Activated CD4-positive, alpha-beta memory T cell treated with anti-CD3 and anti-CD28 coated beads for 36 hours (primary cell): ENCODE measurements around the gene CXCL17. TPM values are rescaled to one million over a fixed set of nuclear protein-coding genes. Genes with fewer than 3 reads are reported as not detected.

ENCODE experiments used
- CTCF ChIA-PET: fragments of 350-600 bp; sonication (Branson Sonifier 250); formaldehyde crosslinking; loops from one replicate; lab custom pipeline; 2021; ENCODE audit warnings: antibody characterized with exemption, inconsistent platforms; lab: Charles Lee
- POLR2A ChIA-PET: fragments of 350-600 bp; sonication (Branson Sonifier 250); formaldehyde crosslinking; loops from one replicate; lab custom pipeline; 2021; ENCODE audit warnings: antibody characterized with exemption; lab: Charles Lee
- DNase-seq: peaks from one replicate; pipeline ENCODE4 v3.0.0-alpha.2; 2020
- H3K27ac Mint-ChIP-seq: one replicate; pipeline ENCODE4 v1.8.0; 2021; ENCODE audit warnings: mixed read lengths
- H3K27me3 Mint-ChIP-seq: one replicate; pipeline ENCODE4 v1.8.0; 2021; ENCODE audit warnings: mixed read lengths
- H3K36me3 Mint-ChIP-seq: one replicate; pipeline ENCODE4 v1.8.0; 2021; ENCODE audit warnings: mixed read lengths
- H3K4me1 Mint-ChIP-seq: one replicate; pipeline ENCODE4 v1.8.0; 2021; ENCODE audit warnings: low read depth, mixed read lengths
- H3K4me3 Mint-ChIP-seq: one replicate; pipeline ENCODE4 v1.8.0; 2021; ENCODE audit warnings: mild to moderate bottlenecking, mixed read lengths
- H3K9me3 Mint-ChIP-seq: one replicate; pipeline ENCODE4 v1.8.0; 2021; ENCODE audit warnings: mixed read lengths
- intact Hi-C: fragments of 100-400 bp; cut with micrococcal nuclease; formaldehyde crosslinking; loops from one replicate; pipeline ENCODE4 v1.15.1; 2023
- total RNA-seq, 2 experiments: library from RNA; stranded (reverse); gene quantifications; one replicate each; pipeline ENCODE4 v1.2.3, GENCODE V29; 2021

Gene CXCL17
- total RNA-seq, 2 experiments from 2014 or later, result not detected

- Mint-ChIP-seq H3K9me3 (no peaks in the 10 kb centered on the region), H3K27ac (no peak overlapping the region), H3K4me1 (peaks cover 18% of the 10 kb centered on the region), H3K4me3 (no peak overlapping the region), H3K36me3 (no peaks in the 10 kb centered on the region), H3K27me3 (no peaks in the 10 kb centered on the region)
- intact Hi-C loops, result no loop called here
- ChIA-PET CTCF (interaction anchor here (0.7 to 2.5 kb wide), 4 partner anchors 12 to 49 kb away, joined by 3 to 11 read pairs (median 6); no protein-coding TSS in a partner anchor), POLR2A (interaction anchor here (0.6 kb wide), 1 partner anchor 1198 kb away, joined by 4 read pairs; no protein-coding TSS in a partner anchor)
- no peak for DNase-seq
Measured at GRCh38 chr19:42436006-42436405, 6.7 kb downstream of the CXCL17 start.

- Mint-ChIP-seq H3K27me3 (no peaks in the 10 kb centered on the region), H3K4me1 (peaks cover 11% of the 10 kb centered on the region), H3K9me3 (no peaks in the 10 kb centered on the region), H3K27ac (no peak overlapping the region), H3K36me3 (no peaks in the 10 kb centered on the region), H3K4me3 (no peak overlapping the region)
- CTCF ChIA-PET, result interaction anchor here (0.6 to 2.5 kb wide), 5 partner anchors 12 to 49 kb away, joined by 3 to 11 read pairs (median 4); no protein-coding TSS in a partner anchor
- intact Hi-C loops, result no loop called here
- DNase-seq, result no peak
- POLR2A ChIA-PET, result no interaction called here
Measured at GRCh38 chr19:42435316-42435715, 7.4 kb downstream of the CXCL17 start.

- H3K4me1 Mint-ChIP-seq, result peaks cover 9% of the 10 kb centered on the region
- H3K27me3 Mint-ChIP-seq, result no peaks in the 10 kb centered on the region
- ChIA-PET CTCF (interaction anchor here (0.6 to 4.8 kb wide), 15 partner anchors 8 to 325 kb away, joined by 3 to 43 read pairs (median 5); partner anchors contain the start of genes CEACAM1, CXCL17 and POU2F2), POLR2A (no interaction called here)
- no peaks in the 10 kb centered on the region for H3K36me3 Mint-ChIP-seq
- peak overlapping the region; percentile 13 for H3K27ac Mint-ChIP-seq
- no peaks in the 10 kb centered on the region for H3K9me3 Mint-ChIP-seq
- DNase-seq, result peak; percentile 80
- intact Hi-C loops, result loop anchor here (1.0 kb wide), 1 partner anchor 13 kb away; no protein-coding TSS in a partner anchor
- H3K4me3 Mint-ChIP-seq, result no peak overlapping the region
Measured at GRCh38 chr19:42433503-42434260, 9.1 kb downstream of the CXCL17 start.

GRCh38 chr19:42431486-42431885 is 11.3 kb downstream of the CXCL17 start:
- H3K36me3 Mint-ChIP-seq, result no peaks in the 10 kb centered on the region
- H3K27ac Mint-ChIP-seq, result no peak overlapping the region
- ChIA-PET CTCF (interaction anchor here (0.9 to 4.8 kb wide), 3 partner anchors 9 to 20 kb away, joined by 3 to 43 read pairs (median 9); no protein-coding TSS in a partner anchor), POLR2A (no interaction called here)
- no peak overlapping the region for H3K4me3 Mint-ChIP-seq
- H3K27me3 Mint-ChIP-seq, result no peaks in the 10 kb centered on the region
- intact Hi-C loops, result no loop called here
- no peaks in the 10 kb centered on the region for H3K9me3 Mint-ChIP-seq
- DNase-seq, result no peak
- peaks cover 5% of the 10 kb centered on the region for H3K4me1 Mint-ChIP-seq

- Mint-ChIP-seq H3K36me3 (no peaks in the 10 kb centered on the region), H3K27ac (no peak overlapping the region), H3K27me3 (no peaks in the 10 kb centered on the region), H3K4me1 (peaks cover 10% of the 10 kb centered on the region), H3K4me3 (no peak overlapping the region), H3K9me3 (no peaks in the 10 kb centered on the region)
- intact Hi-C loops, result no loop called here
- CTCF ChIA-PET, result interaction anchor here (0.9 to 5.2 kb wide), 4 partner anchors 9 to 21 kb away, joined by 4 to 29 read pairs (median 6); no protein-coding TSS in a partner anchor
- no peak for DNase-seq
- POLR2A ChIA-PET, result no interaction called here
Measured at GRCh38 chr19:42428676-42429075, 14.1 kb downstream of the CXCL17 start.

GRCh38 chr19:42427313-42427712 is 15.4 kb downstream of the CXCL17 start, which contains the start of gene LIPE:
Gene LIPE, minus strand, starts transcription at chr19:42427388. Its CDS starts 239 bp downstream, at chr19:42427149.
- CTCF ChIA-PET, result interaction anchor here (1.8 to 5.2 kb wide), 3 partner anchors 11 to 13 kb away, joined by 6 to 40 read pairs (median 29); no protein-coding TSS in a partner anchor
- DNase-seq, result no peak
- Mint-ChIP-seq H3K9me3 (no peaks in the 10 kb centered on the region), H3K27me3 (no peaks in the 10 kb centered on the region), H3K4me1 (peaks cover 11% of the 10 kb centered on the region), H3K36me3 (no peaks in the 10 kb centered on the region), H3K27ac (no peak within 1 kb of the TSS), H3K4me3 (no peak within 1 kb of the TSS)
- intact Hi-C loops, result no loop called here
- POLR2A ChIA-PET, result no interaction called here

GRCh38 chr19:42426643-42427042 is 16.1 kb downstream of the CXCL17 start:
- no peak overlapping the region for H3K4me3 Mint-ChIP-seq
- POLR2A ChIA-PET, result no interaction called here
- no peaks in the 10 kb centered on the region for H3K9me3 Mint-ChIP-seq
- CTCF ChIA-PET, result interaction anchor here (4.2 to 5.2 kb wide), 2 partner anchors 12 to 14 kb away, joined by 29 to 40 read pairs; no protein-coding TSS in a partner anchor
- H3K36me3 Mint-ChIP-seq, result no peaks in the 10 kb centered on the region
- no peaks in the 10 kb centered on the region for H3K27me3 Mint-ChIP-seq
- no peak overlapping the region for H3K27ac Mint-ChIP-seq
- peaks cover 17% of the 10 kb centered on the region for H3K4me1 Mint-ChIP-seq
- no peak for DNase-seq
- intact Hi-C loops, result no loop called here

- POLR2A ChIA-PET, result no interaction called here
- peaks cover 36% of the 10 kb centered on the region for H3K4me1 Mint-ChIP-seq
- no peak for DNase-seq
- no peaks in the 10 kb centered on the region for H3K36me3 Mint-ChIP-seq
- H3K9me3 Mint-ChIP-seq, result no peaks in the 10 kb centered on the region
- intact Hi-C loops, result loop anchor here (5.0 kb wide), 2 partner anchors 122 to 292 kb away; partner anchors contain the start of genes PAFAH1B3, POU2F2 and PRR19
- no peaks in the 10 kb centered on the region for H3K27me3 Mint-ChIP-seq
- H3K27ac Mint-ChIP-seq, result no peak overlapping the region
- H3K4me3 Mint-ChIP-seq, result no peak overlapping the region
- CTCF ChIA-PET, result interaction anchor here (1.4 to 5.2 kb wide), 3 partner anchors 9 to 16 kb away, joined by 5 to 40 read pairs (median 29); no protein-coding TSS in a partner anchor
Measured at GRCh38 chr19:42424712-42425131, 18.0 kb downstream of the CXCL17 start.

- Mint-ChIP-seq H3K4me1 (peaks cover 37% of the 10 kb centered on the region), H3K36me3 (no peaks in the 10 kb centered on the region), H3K4me3 (no peak overlapping the region), H3K27ac (peak overlapping the region; percentile 87), H3K9me3 (no peaks in the 10 kb centered on the region), H3K27me3 (no peaks in the 10 kb centered on the region)
- CTCF ChIA-PET, result interaction anchor here (1.4 to 5.2 kb wide), 5 partner anchors 9 to 16 kb away, joined by 3 to 40 read pairs (median 5); no protein-coding TSS in a partner anchor
- POLR2A ChIA-PET, result no interaction called here
- DNase-seq, result no peak
- intact Hi-C loops, result loop anchor here (5.0 kb wide), 2 partner anchors 122 to 292 kb away; partner anchors contain the start of genes PAFAH1B3, POU2F2 and PRR19
Measured at GRCh38 chr19:42424345-42424707, 18.4 kb downstream of the CXCL17 start.

- intact Hi-C loops, result loop anchor here (1.0 to 5.0 kb wide), 5 partner anchors 17 to 291 kb away; partner anchors contain the start of genes MEGF8, PAFAH1B3, POU2F2 and PRR19
- ChIA-PET CTCF (interaction anchor here (1.0 to 5.2 kb wide), 11 partner anchors 10 to 291 kb away, joined by 3 to 40 read pairs (median 5); partner anchors contain the start of genes CEACAM1 and POU2F2), POLR2A (interaction anchor here (0.7 to 1.4 kb wide), 2 partner anchors 27 kb away, joined by 3 to 6 read pairs; no protein-coding TSS in a partner anchor)
- Mint-ChIP-seq H3K9me3 (no peaks in the 10 kb centered on the region), H3K4me1 (peaks cover 37% of the 10 kb centered on the region), H3K27ac (peak overlapping the region; percentile 87), H3K36me3 (no peaks in the 10 kb centered on the region), H3K27me3 (no peaks in the 10 kb centered on the region), H3K4me3 (peak overlapping the region; percentile 92)
- DNase-seq, result peak; percentile 97
Measured at GRCh38 chr19:42423462-42424344, 19.0 kb downstream of the CXCL17 start.
